Naive thymus-derived CD4-positive, alpha-beta T cell (primary cell): ENCODE measurements around the gene RAB3B. TPM values are rescaled to one million over a fixed set of nuclear protein-coding genes. Genes with fewer than 3 reads are reported as not detected.

Source experiments
- ATAC-seq: fragments of 150-1000 bp; cut with Tn5 transposase; 2 replicates; pipeline ENCODE4 v1.10.0; 2021; ENCODE audit warnings: mild to moderate bottlenecking, moderate library complexity
- CTCF ChIA-PET: fragments of 350-600 bp; sonication (Branson Sonifier 250); formaldehyde crosslinking; loops from one replicate; lab custom pipeline; 2021; ENCODE audit warnings: antibody characterized with exemption; lab: Charles Lee
- POLR2A ChIA-PET: fragments of 350-600 bp; sonication (Branson Sonifier 250); formaldehyde crosslinking; loops from one replicate; lab custom pipeline; 2021; ENCODE audit warnings: antibody characterized with exemption, inconsistent platforms; lab: Charles Lee
- DNase-seq, 9 donors: peaks; one replicate each; pipeline versions ENCODE4 v3.0.0 to v3.0.0-alpha.2; 2020 to 2022; ENCODE audit warnings: mixed read lengths in 1 of 9
- H3K27ac ChIP-seq: one replicate; pipeline ENCODE4 v1.7.0; 2013; ENCODE audit warnings: mild to moderate bottlenecking, low read depth, low read length, moderate library complexity
- H3K27me3 ChIP-seq, 2 donors: one replicate each; pipeline ENCODE4 v1.7.0; 2013; ENCODE audit warnings: low read length in 2 of 2, mild to moderate bottlenecking in 2 of 2, moderate library complexity in 2 of 2; ENCODE audit not compliant: control insufficient read depth in 2 of 2, insufficient read depth in 2 of 2
- H3K36me3 ChIP-seq, 3 experiments: 1 replicate in 2 of 3; 2 replicates in 1 of 3; pipeline ENCODE4 v1.7.0; 2013; ENCODE audit warnings: low read length in 3 of 3, mild to moderate bottlenecking in 3 of 3, moderate library complexity in 1 of 3; ENCODE audit not compliant: insufficient read depth in 3 of 3, control insufficient read depth in 2 of 3
- H3K4me1 ChIP-seq, 2 donors: one replicate each; pipeline ENCODE4 v1.7.0; 2013; ENCODE audit warnings: low read length in 2 of 2, mild to moderate bottlenecking in 2 of 2, moderate library complexity in 1 of 2; ENCODE audit not compliant: control insufficient read depth in 2 of 2, insufficient read depth in 2 of 2
- H3K4me3 ChIP-seq: 2 replicates; pipeline ENCODE4 v1.7.0; 2013; ENCODE audit warnings: mild to moderate bottlenecking, low read length
- H3K9me3 ChIP-seq, 3 experiments: 1 replicate in 2 of 3; 2 replicates in 1 of 3; pipeline ENCODE4 v1.7.0; 2013; ENCODE audit warnings: low read length in 3 of 3; ENCODE audit not compliant: control insufficient read depth in 2 of 3
- H3K27ac Mint-ChIP-seq, 9 donors: one replicate each; pipeline ENCODE4 v1.8.0; 2020 to 2022; ENCODE audit warnings: mixed read lengths in 9 of 9, mild to moderate bottlenecking in 8 of 9, moderate library complexity in 5 of 9, inconsistent platforms in 2 of 9
- H3K27me3 Mint-ChIP-seq, 5 donors: one replicate each; pipeline ENCODE4 v1.8.0; 2021 to 2022; ENCODE audit warnings: mixed read lengths in 5 of 5, mild to moderate bottlenecking in 1 of 5
- H3K36me3 Mint-ChIP-seq, 5 donors: one replicate each; pipeline ENCODE4 v1.8.0; 2020 to 2022; ENCODE audit warnings: mixed read lengths in 5 of 5, mild to moderate bottlenecking in 3 of 5, inconsistent platforms in 1 of 5
- H3K4me1 Mint-ChIP-seq, 7 donors: one replicate each; pipeline ENCODE4 v1.8.0; 2020 to 2022; ENCODE audit warnings: mixed read lengths in 7 of 7, mild to moderate bottlenecking in 3 of 7, inconsistent platforms in 1 of 7
- H3K4me3 Mint-ChIP-seq, 10 donors: one replicate each; pipeline ENCODE4 v1.8.0; 2020 to 2022; ENCODE audit warnings: mild to moderate bottlenecking in 10 of 10, mixed read lengths in 10 of 10, moderate library complexity in 6 of 10, inconsistent platforms in 2 of 10
- H3K9me3 Mint-ChIP-seq, 11 donors: one replicate each; pipeline ENCODE4 v1.8.0; 2020 to 2022; ENCODE audit warnings: mixed read lengths in 11 of 11, mild to moderate bottlenecking in 4 of 11, inconsistent platforms in 1 of 11, moderate library complexity in 1 of 11
- intact Hi-C, 2 donors: fragments of 100-400 bp; cut with micrococcal nuclease; formaldehyde crosslinking; loops; one replicate each; pipeline ENCODE4 v1.15.1; 2023
- polyA plus RNA-seq, 2 donors: library from polyadenylated mRNA; unstranded; fragments of 300-500 nt; fragmentation: Illumina TruSeq; gene quantifications; one replicate each; pipeline ENCODE4 v1.2.3, GENCODE V29; 2021
- total RNA-seq, 6 experiments: library from RNA in 5 of 6; stranded (reverse) in 5 of 6; gene quantifications; 1 replicate in 5 of 6; 2 replicates in 1 of 6; pipeline ENCODE4 v1.2.3 and lab custom pipeline; 2021 to 2026

Gene RAB3B
- total RNA-seq = under 1 TPM in 1 of 5 experiments, not detected in 4; 0.03 TPM
- polyA plus RNA-seq = not detected
- not detected for total RNA-seq (lab: John Stamatoyannopoulos, UW)

- ATAC-seq = peak; percentile 88
- Mint-ChIP-seq H3K4me1 (peaks cover 8 to 21% (median 14%) of the 10 kb centered on the region in 7 donors), H3K9me3 (peaks cover 0 to 2% (median 0%) of the 10 kb centered on the region in 11 donors), H3K27ac (peak within 1 kb of the TSS in 5 of 9 donors; percentile 9 to 84 (median 61)), H3K4me3 (peak within 1 kb of the TSS; percentile 70 to 94 (median 89)), H3K27me3 (peaks cover 21 to 56% (median 32%) of the 10 kb centered on the region in 5 donors), H3K36me3 (no peaks in the 10 kb centered on the region)
- no peaks in the 10 kb centered on the region for H3K36me3 ChIP-seq
- intact Hi-C loops = no loop called here
- DNase-seq = peak; percentile 29 to 78 (median 53)
- H3K27me3 ChIP-seq = peaks cover 6 to 8% of the 10 kb centered on the region in 2 donors
- ChIA-PET POLR2A (interaction anchor here (0.6 kb wide), 1 partner anchor 730 kb away, joined by 5 read pairs; no protein-coding TSS in a partner anchor), CTCF (no interaction called here)
- H3K4me3 ChIP-seq = peak within 1 kb of the TSS; percentile 43
- peaks cover 0 to 5% of the 10 kb centered on the region in 2 donors for H3K4me1 ChIP-seq
- no peaks in the 10 kb centered on the region for H3K9me3 ChIP-seq
- no peak within 1 kb of the TSS for H3K27ac ChIP-seq
Observed at GRCh38 chr1:51990478-51990965, at the start of gene RAB3B. Gene RAB3B (minus strand): TSS chr1:51990700. CDS start chr1:51977117, 13,583 bp downstream.

GRCh38 chr1:52037909-52038308, 47.4 kb upstream of the RAB3B start:
- Histone ChIP-seq H3K27ac (no peak overlapping the region), H3K4me1 (peaks cover 5 to 6% of the 10 kb centered on the region in 2 donors), H3K9me3 (no peaks in the 10 kb centered on the region), H3K27me3 (no peaks in the 10 kb centered on the region), H3K36me3 (peaks cover 4 to 41% (median 5%) of the 10 kb centered on the region in 3 experiments), H3K4me3 (no peak overlapping the region)
- H3K36me3 Mint-ChIP-seq = peaks cover 0 to 23% (median 4%) of the 10 kb centered on the region in 5 donors
- no peaks in the 10 kb centered on the region for H3K27me3 Mint-ChIP-seq
- H3K4me3 Mint-ChIP-seq = no peak overlapping the region
- ChIA-PET CTCF (no interaction called here), POLR2A (no interaction called here)
- ATAC-seq (no peak), DNase-seq (no peak)
- H3K9me3 Mint-ChIP-seq = no peaks in the 10 kb centered on the region
- intact Hi-C loops = no loop called here
- H3K4me1 Mint-ChIP-seq = peaks cover under 1 to 16% (median 9%) of the 10 kb centered on the region in 7 donors
- peak overlapping the region in 3 of 9 donors; percentile 23 to 47 (median 39) for H3K27ac Mint-ChIP-seq

- no peaks in the 10 kb centered on the region for H3K27me3 Mint-ChIP-seq
- ATAC-seq = no peak
- intact Hi-C loops = no loop called here
- no peak overlapping the region for H3K4me3 Mint-ChIP-seq
- H3K27me3 ChIP-seq = no peaks in the 10 kb centered on the region
- no peak for DNase-seq
- H3K4me3 ChIP-seq = no peak overlapping the region
- peaks cover 4 to 41% (median 5%) of the 10 kb centered on the region in 3 experiments for H3K36me3 ChIP-seq
- no peak overlapping the region for H3K27ac ChIP-seq
- peaks cover 1 to 20% (median 12%) of the 10 kb centered on the region in 7 donors for H3K4me1 Mint-ChIP-seq
- no peaks in the 10 kb centered on the region for H3K9me3 Mint-ChIP-seq
- peak overlapping the region in 1 of 9 donors; percentile 39 for H3K27ac Mint-ChIP-seq
- peaks cover 8 to 9% of the 10 kb centered on the region in 2 donors for H3K4me1 ChIP-seq
- ChIA-PET CTCF (interaction anchor here (0.7 kb wide), 1 partner anchor 1070 kb away, joined by 5 read pairs; no protein-coding TSS in a partner anchor), POLR2A (no interaction called here)
- peaks cover 0 to 23% (median 4%) of the 10 kb centered on the region in 5 donors for H3K36me3 Mint-ChIP-seq
- H3K9me3 ChIP-seq = no peaks in the 10 kb centered on the region
Observed at GRCh38 chr1:52037402-52037814, 46.9 kb upstream of the RAB3B start.

DNA sequence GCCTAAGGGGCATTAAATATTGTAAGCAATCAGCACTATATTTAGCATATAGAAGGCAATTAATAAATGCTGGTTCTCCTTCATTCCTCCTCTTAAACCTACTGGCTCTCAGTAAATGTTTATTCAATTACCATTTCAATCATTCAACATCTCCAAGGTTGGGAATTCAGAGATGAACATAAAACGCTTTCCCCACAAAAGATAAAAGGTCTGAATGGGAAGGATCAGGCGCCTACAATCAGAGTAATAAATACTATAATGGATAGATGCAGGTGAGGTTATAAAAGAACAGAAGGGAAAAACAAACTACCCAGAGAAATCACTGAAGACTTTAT, 43.5 kb upstream of the RAB3B start:
- Mint-ChIP-seq H3K4me1 (peaks cover 18 to 52% (median 38%) of the 10 kb centered on the region in 7 donors), H3K9me3 (no peaks in the 10 kb centered on the region), H3K4me3 (peak overlapping the region; percentile 91 to 96 (median 93)), H3K36me3 (peaks cover 0 to 29% (median 4%) of the 10 kb centered on the region in 5 donors), H3K27ac (peak overlapping the region; percentile 92 to 97 (median 96)), H3K27me3 (no peaks in the 10 kb centered on the region)
- ChIA-PET CTCF (no interaction called here), POLR2A (interaction anchor here (0.7 to 4.0 kb wide), 9 partner anchors 8 to 330 kb away, joined by 3 to 43 read pairs (median 5); partner anchors contain the start of genes BTF3L4 and TXNDC12)
- peak overlapping the region; percentile 94 for H3K4me3 ChIP-seq
- H3K36me3 ChIP-seq = peaks cover 0 to 22% (median 5%) of the 10 kb centered on the region in 3 experiments
- H3K27ac ChIP-seq = peak overlapping the region; percentile 73
- H3K4me1 ChIP-seq = peaks cover 20 to 22% of the 10 kb centered on the region in 2 donors
- no peak for ATAC-seq
- no peak for DNase-seq
- H3K27me3 ChIP-seq = no peaks in the 10 kb centered on the region
- intact Hi-C loops = loop anchor here in 1 of 2 donors (5.0 kb wide), 1 partner anchor 417 kb away; the partner anchor contains the start of gene OSBPL9
- no peaks in the 10 kb centered on the region for H3K9me3 ChIP-seq

DNA sequence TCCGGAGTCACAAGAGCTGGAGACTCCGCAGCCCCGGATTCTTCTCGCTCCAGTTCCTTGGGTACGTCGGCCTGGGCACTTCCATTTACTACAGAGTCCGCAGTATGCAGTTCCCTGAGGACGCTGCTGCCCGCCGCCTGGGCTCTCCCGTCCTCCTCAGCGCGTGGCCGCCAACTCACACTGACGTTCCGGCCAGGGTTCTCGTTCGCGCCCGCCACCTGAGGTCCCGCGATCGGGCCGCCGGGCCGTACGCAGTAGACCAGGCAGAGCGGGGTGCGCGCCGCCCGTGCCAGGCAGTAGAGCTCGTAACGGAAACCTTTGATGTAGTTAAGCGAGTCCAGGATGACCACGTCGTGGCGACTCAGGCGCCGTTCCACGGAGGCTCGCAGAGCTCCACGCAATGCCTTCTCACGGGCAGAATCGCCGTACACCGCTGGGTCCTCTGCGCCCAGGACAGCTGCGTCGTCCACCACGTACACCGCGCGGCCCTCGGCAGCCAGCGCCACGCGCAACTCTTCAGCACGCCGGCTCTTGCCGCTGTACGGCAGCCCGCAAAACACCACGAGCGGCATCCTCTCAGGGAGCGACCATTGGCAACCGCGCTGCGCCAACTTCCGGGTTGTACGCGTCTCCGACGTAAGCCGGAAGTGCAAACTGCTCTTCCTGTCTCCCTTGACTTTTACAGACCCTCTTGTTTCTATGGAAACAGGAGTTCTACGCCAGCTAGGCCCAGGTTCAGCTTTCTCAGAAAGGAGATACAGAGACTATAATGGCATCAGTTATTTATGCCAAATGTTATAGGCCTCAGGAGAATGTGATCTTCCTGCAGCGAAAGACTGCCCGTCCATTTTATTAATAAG, 42.9 kb upstream of the RAB3B start, which contains the start of gene KTI12:
KTI12 (minus strand) TSS at position 621 of the 860 bp plus-strand sequence; CDS start at position 572, 49 bp downstream.
- intact Hi-C loops = loop anchor here (1.0 to 5.0 kb wide), 7 partner anchors 23 to 416 kb away; partner anchors contain the start of genes BTF3L4 (in 2 of the 2), CC2D1B (in 1 of the 2), NRDC (in 1 of the 2) and ORC1 (in 1 of the 2)
- H3K4me3 ChIP-seq = peak within 1 kb of the TSS; percentile 94
- ATAC-seq = peak; percentile 95
- H3K27ac ChIP-seq = peak within 1 kb of the TSS; percentile 73
- H3K4me3 Mint-ChIP-seq = peak within 1 kb of the TSS; percentile 91 to 96 (median 93)
- H3K4me1 ChIP-seq = peaks cover 20 to 22% of the 10 kb centered on the region in 2 donors
- H3K9me3 Mint-ChIP-seq = no peaks in the 10 kb centered on the region
- H3K36me3 Mint-ChIP-seq = peaks cover 0 to 29% (median 4%) of the 10 kb centered on the region in 5 donors
- CTCF ChIA-PET = no interaction called here
- POLR2A ChIA-PET = interaction anchor here (0.7 to 4.0 kb wide), 15 partner anchors 8 to 670 kb away, joined by 3 to 43 read pairs (median 4); partner anchors contain the start of genes BTF3L4, NRDC, ORC1 and PRPF38A
- no peaks in the 10 kb centered on the region for H3K27me3 ChIP-seq
- peak; percentile 72 to 92 (median 89) for DNase-seq
- H3K4me1 Mint-ChIP-seq = peaks cover 18 to 52% (median 38%) of the 10 kb centered on the region in 7 donors
- H3K9me3 ChIP-seq = no peaks in the 10 kb centered on the region
- H3K27ac Mint-ChIP-seq = peak within 1 kb of the TSS; percentile 92 to 97 (median 96)
- H3K36me3 ChIP-seq = peaks cover 0 to 16% (median 5%) of the 10 kb centered on the region in 3 experiments
- no peaks in the 10 kb centered on the region for H3K27me3 Mint-ChIP-seq

GRCh38 chr1:52032785-52033131, 42.3 kb upstream of the RAB3B start:
- DNase-seq (peak in 1 of 9 donors; percentile 28), ATAC-seq (no peak)
- Mint-ChIP-seq H3K4me3 (peak overlapping the region; percentile 91 to 96 (median 93)), H3K36me3 (peaks cover 0 to 25% (median 9%) of the 10 kb centered on the region in 5 donors), H3K4me1 (peaks cover 18 to 52% (median 38%) of the 10 kb centered on the region in 7 donors), H3K27ac (peak overlapping the region; percentile 92 to 97 (median 96)), H3K27me3 (no peaks in the 10 kb centered on the region), H3K9me3 (no peaks in the 10 kb centered on the region)
- H3K4me1 ChIP-seq = peaks cover 20 to 22% of the 10 kb centered on the region in 2 donors
- ChIA-PET POLR2A (interaction anchor here (0.8 to 4.0 kb wide), 11 partner anchors 9 to 671 kb away, joined by 3 to 43 read pairs (median 4); partner anchors contain the start of genes BTF3L4, NRDC, ORC1 and PRPF38A), CTCF (no interaction called here)
- no peaks in the 10 kb centered on the region for H3K27me3 ChIP-seq
- peak overlapping the region; percentile 94 for H3K4me3 ChIP-seq
- intact Hi-C loops = loop anchor here (1.0 to 5.0 kb wide), 7 partner anchors 24 to 415 kb away; partner anchors contain the start of genes BTF3L4 (in 2 of the 2), CC2D1B (in 1 of the 2), NRDC (in 1 of the 2) and ORC1 (in 1 of the 2)
- H3K9me3 ChIP-seq = no peaks in the 10 kb centered on the region
- peaks cover 0 to 10% (median 5%) of the 10 kb centered on the region in 3 experiments for H3K36me3 ChIP-seq
- peak overlapping the region; percentile 73 for H3K27ac ChIP-seq
